Hepatocyte (in vitro differentiated cells): Measurements from ENCODE around the gene PTPRC. TPM values are rescaled to one million over a fixed set of nuclear protein-coding genes. Genes with fewer than 3 reads are reported as not detected.

ENCODE experiments used
- DNase-seq: peaks from one replicate; pipeline ENCODE4 v3.0.0-alpha.2; 2016; ENCODE audit warnings: low spot score
- H2AFZ ChIP-seq: fragments of 200-600 bp; sonication (generic); 2 replicates; pipeline ENCODE4 v1.6.0; 2016; ENCODE audit warnings: antibody characterized with exemption, mild to moderate bottlenecking
- H3K27ac ChIP-seq: fragments of 200-600 bp; sonication (generic); 2 replicates; pipeline ENCODE4 v1.5.1; 2016; ENCODE audit warnings: mild to moderate bottlenecking
- H3K27me3 ChIP-seq: fragments of 200-600 bp; sonication (generic); 2 replicates; pipeline ENCODE4 v1.6.1; 2016
- H3K36me3 ChIP-seq: fragments of 200-600 bp; sonication (generic); replicated peaks from 2 replicates; pipeline ENCODE4 v1.5.1; 2016; ENCODE audit warnings: low read depth; ENCODE audit not compliant: insufficient read depth
- H3K4me1 ChIP-seq: fragments of 200-600 bp; sonication (generic); 2 replicates; pipeline ENCODE4 v1.5.1; 2016; ENCODE audit warnings: mild to moderate bottlenecking, moderate library complexity; ENCODE audit not compliant: insufficient read depth
- H3K4me2 ChIP-seq: fragments of 200-600 bp; sonication (generic); 2 replicates; pipeline ENCODE4 v1.6.0; 2016
- H3K4me3 ChIP-seq: fragments of 200-600 bp; sonication (generic); 2 replicates; pipeline ENCODE4 v1.5.1; 2016; ENCODE audit warnings: mild to moderate bottlenecking
- H3K79me2 ChIP-seq: fragments of 200-600 bp; sonication (generic); 2 replicates; pipeline ENCODE4 v1.6.0; 2017; ENCODE audit warnings: mild to moderate bottlenecking
- H3K9me2 ChIP-seq: fragments of 200-600 bp; sonication (generic); replicated peaks from 2 replicates; pipeline ENCODE4 v1.6.0; 2017; ENCODE audit warnings: mild to moderate bottlenecking; ENCODE audit not compliant: insufficient read depth
- H3K9me3 ChIP-seq: fragments of 200-600 bp; sonication (generic); 2 replicates; pipeline ENCODE4 v1.5.1; 2016; ENCODE audit warnings: low read depth, mild to moderate bottlenecking
- H4K20me1 ChIP-seq: fragments of 200-600 bp; sonication (generic); 2 replicates; pipeline ENCODE4 v1.6.0; 2016; ENCODE audit warnings: mild to moderate bottlenecking; ENCODE audit not compliant: insufficient read depth, poor library complexity, severe bottlenecking
- CTCF ChIP-seq: fragments of 200-600 bp; sonication (generic); IDR thresholded peaks from 2 replicates; pipeline ENCODE4 v1.5.1; 2016; ENCODE audit warnings: antibody characterized with exemption, mild to moderate bottlenecking; ENCODE audit not compliant: poor library complexity
- EZH2 ChIP-seq: fragments of 200-600 bp; sonication (generic); IDR thresholded peaks from 2 replicates; pipeline ENCODE4 v1.6.1; 2016; ENCODE audit warnings: antibody characterized with exemption, mild to moderate bottlenecking, borderline replicate concordance
- EZH2phosphoT487 ChIP-seq: fragments of 200-600 bp; sonication (generic); IDR thresholded peaks from one replicate; pipeline ENCODE4 v1.6.1; 2018; ENCODE audit warnings: antibody characterized with exemption, mild to moderate bottlenecking, low read depth, moderate library complexity; ENCODE audit not compliant: unreplicated experiment, severe bottlenecking
- WGBS: methylation state at CpG from one replicate; pipeline ENCODE4 v1.1.6; 2016; ENCODE audit warnings: low lambda C conversion rate; ENCODE audit errors: missing lambda C conversion rate; 5-methylcytosine and 5-hydroxymethylcytosine counted together
- polyA plus RNA-seq: library from polyadenylated mRNA; unstranded; fragments of >200 nt; fragmentation: Nextera tagmentation; extraction: Ambion mirVana; gene quantifications from 2 replicates; pipeline ENCODE4 v1.2.1, GENCODE V29; 2016
- total RNA-seq: library from RNA; depleted of rRNA; stranded (reverse); fragments of >200 nt; gene quantifications from 2 replicates; pipeline ENCODE4 v1.2.3, GENCODE V29; 2014

Gene PTPRC
- total and polyA plus RNA-seq, 2 experiments from 2014 or later: 0.87 TPM; not detected in 1

GRCh38 chr1:198701250-198701649 is 62.4 kb downstream of the PTPRC start:
- Histone ChIP-seq H3K4me2 (no peak overlapping the region), H3K27ac (no peak overlapping the region), H2AFZ (no peak overlapping the region), H3K9me3 (no peaks in the 10 kb centered on the region), H3K27me3 (peaks cover 4% of the 10 kb centered on the region), H3K4me3 (no peak overlapping the region), H3K79me2 (no peaks in the 10 kb centered on the region), H3K36me3 (no peaks in the 10 kb centered on the region), H3K4me1 (no peaks in the 10 kb centered on the region), H4K20me1 (no peaks in the 10 kb centered on the region), H3K9me2 (no peaks in the 10 kb centered on the region)
- 52% methylated on average over 1 of the region's 1 CpG for WGBS
- no peak for TF ChIP-seq EZH2phosphoT487
- no peak for TF ChIP-seq CTCF
- no peak for TF ChIP-seq EZH2
- DNase-seq: no peak

GRCh38 chr1:198701766-198702539 is 63.1 kb downstream of the PTPRC start:
- Histone ChIP-seq H3K4me2 (no peak overlapping the region), H2AFZ (no peak overlapping the region), H3K4me3 (no peak overlapping the region), H3K9me2 (no peaks in the 10 kb centered on the region), H3K79me2 (no peaks in the 10 kb centered on the region), H3K36me3 (no peaks in the 10 kb centered on the region), H3K27ac (no peak overlapping the region), H4K20me1 (no peaks in the 10 kb centered on the region), H3K27me3 (peaks cover 4% of the 10 kb centered on the region), H3K9me3 (no peaks in the 10 kb centered on the region), H3K4me1 (no peaks in the 10 kb centered on the region)
- no peak for TF ChIP-seq EZH2phosphoT487
- TF ChIP-seq CTCF: no peak
- no peak for TF ChIP-seq EZH2
- no peak for DNase-seq
- 87% methylated on average over 4 of the region's 4 CpGs for WGBS

- no peak for DNase-seq
- Histone ChIP-seq H3K36me3 (no peaks in the 10 kb centered on the region), H3K9me2 (no peaks in the 10 kb centered on the region), H4K20me1 (no peaks in the 10 kb centered on the region), H3K9me3 (no peaks in the 10 kb centered on the region), H3K4me2 (no peak overlapping the region), H3K4me1 (no peaks in the 10 kb centered on the region), H3K27ac (no peak overlapping the region), H3K79me2 (no peaks in the 10 kb centered on the region), H3K27me3 (no peaks in the 10 kb centered on the region), H2AFZ (no peak overlapping the region), H3K4me3 (no peak overlapping the region)
- WGBS: 96% methylated on average over 5 of the region's 5 CpGs
- TF ChIP-seq EZH2phosphoT487: no peak
- TF ChIP-seq CTCF: no peak
- no peak for TF ChIP-seq EZH2
Observed at GRCh38 chr1:198708761-198709525, 70.1 kb downstream of the PTPRC start.
